DMS 273 (cell line): Measurements from ENCODE around the gene PRSS56.
"Not testable (repeated sequence)": the region's sequence is repeated elsewhere in the genome, so short reads cannot be mapped to it uniquely, and the experiment has no call there.

Experiments
- DNase-seq: peaks from one replicate; lab custom pipeline; 2025; ENCODE audit not compliant: unreplicated experiment; lab: John Stamatoyannopoulos, UW

The PRSS56 gene

GRCh38 chr2:232568161-232568560 lies 48.0 kb downstream of the PRSS56 start:
- DNase-seq = no peak

- no peak for DNase-seq
Measured at GRCh38 chr2:232569541-232569940, 49.4 kb downstream of the PRSS56 start.

- not testable (repeated sequence) for DNase-seq
Measured at GRCh38 chr2:232570481-232570880, 50.3 kb downstream of the PRSS56 start.

- DNase-seq = no peak
Measured at GRCh38 chr2:232571026-232571474, 50.9 kb downstream of the PRSS56 start.

- no peak for DNase-seq
Measured at GRCh38 chr2:232573042-232573441, 52.9 kb downstream of the PRSS56 start.

- no peak for DNase-seq
Measured at GRCh38 chr2:232573771-232574435, 53.7 kb downstream of the PRSS56 start.

- no peak for DNase-seq
Measured at GRCh38 chr2:232574674-232575403, 54.7 kb downstream of the PRSS56 start.
